NK-92 (cell line): ENCODE measurements around the gene ETV7.

Experiments used
- DNase-seq: peaks from one replicate; lab custom pipeline; 2025; ENCODE audit not compliant: unreplicated experiment; lab: John Stamatoyannopoulos, UW

The ETV7 gene

GRCh38 chr6:36384095-36384494 is 3.4 kb downstream of the ETV7 start:
- no peak for DNase-seq

GRCh38 chr6:36383606-36384005 is 3.9 kb downstream of the ETV7 start:
- DNase-seq: no peak

- DNase-seq: no peak
Observed at GRCh38 chr6:36382976-36383375, 4.5 kb downstream of the ETV7 start.

- DNase-seq: no peak
Observed at GRCh38 chr6:36381502-36382389, 5.7 kb downstream of the ETV7 start.

- no peak for DNase-seq
Observed at GRCh38 chr6:36380166-36380565, 7.3 kb downstream of the ETV7 start.

GRCh38 chr6:36378936-36379335 is 8.5 kb downstream of the ETV7 start:
- DNase-seq: no peak

- DNase-seq: no peak
Observed at GRCh38 chr6:36378243-36378920, 9.1 kb downstream of the ETV7 start.

GRCh38 chr6:36377594-36377993 is 9.9 kb downstream of the ETV7 start:
- no peak for DNase-seq

GRCh38 chr6:36376742-36377141 is 10.7 kb downstream of the ETV7 start:
- DNase-seq: no peak

- DNase-seq: no peak
Observed at GRCh38 chr6:36376183-36376582, 11.3 kb downstream of the ETV7 start.

GRCh38 chr6:36375644-36376155 is 11.8 kb downstream of the ETV7 start:
- DNase-seq: no peak

- DNase-seq: no peak
Observed at GRCh38 chr6:36374972-36375371, 12.5 kb downstream of the ETV7 start.

- DNase-seq: no peak
Observed at GRCh38 chr6:36374194-36374593, 13.3 kb downstream of the ETV7 start.

- DNase-seq: no peak
Observed at GRCh38 chr6:36373368-36374019, 14.0 kb downstream of the ETV7 start.

GRCh38 chr6:36372088-36372487 is 15.4 kb downstream of the ETV7 start:
- DNase-seq: no peak

- no peak for DNase-seq
Observed at GRCh38 chr6:36371211-36371610, 16.3 kb downstream of the ETV7 start.

GRCh38 chr6:36370638-36371037 is 16.8 kb downstream of the ETV7 start:
- DNase-seq: no peak

GRCh38 chr6:36368921-36369865 is 18.3 kb downstream of the ETV7 start:
- DNase-seq: no peak

- no peak for DNase-seq
Observed at GRCh38 chr6:36368421-36368820, 19.0 kb downstream of the ETV7 start.

GRCh38 chr6:36367743-36368142 is 19.7 kb downstream of the ETV7 start:
- no peak for DNase-seq
